Stimulated activated CD8-positive, alpha-beta memory T cell treated with anti-CD3 and anti-CD28 coated beads, Interleukin-7, amount 100 ng/mL, for 4 hours (primary cell): ENCODE measurements around the gene CDH23.

Source experiments
- DNase-seq, 2 donors: peaks; one replicate each; pipeline ENCODE4 v3.0.0-alpha.2; 2020; ENCODE audit warnings: low read depth in 2 of 2

Gene CDH23

GRCh38 chr10:71708301-71708703 lies 311.6 kb downstream of the CDH23 start:
- DNase-seq = peak in 1 of 2 donors; percentile 37

- no peak for DNase-seq
These were observed 312.5 kb downstream of the CDH23 start for GRCh38 chr10:71708897-71709882.

- no peak for DNase-seq
These were observed 313.8 kb downstream of the CDH23 start for GRCh38 chr10:71710519-71710918.

DNA sequence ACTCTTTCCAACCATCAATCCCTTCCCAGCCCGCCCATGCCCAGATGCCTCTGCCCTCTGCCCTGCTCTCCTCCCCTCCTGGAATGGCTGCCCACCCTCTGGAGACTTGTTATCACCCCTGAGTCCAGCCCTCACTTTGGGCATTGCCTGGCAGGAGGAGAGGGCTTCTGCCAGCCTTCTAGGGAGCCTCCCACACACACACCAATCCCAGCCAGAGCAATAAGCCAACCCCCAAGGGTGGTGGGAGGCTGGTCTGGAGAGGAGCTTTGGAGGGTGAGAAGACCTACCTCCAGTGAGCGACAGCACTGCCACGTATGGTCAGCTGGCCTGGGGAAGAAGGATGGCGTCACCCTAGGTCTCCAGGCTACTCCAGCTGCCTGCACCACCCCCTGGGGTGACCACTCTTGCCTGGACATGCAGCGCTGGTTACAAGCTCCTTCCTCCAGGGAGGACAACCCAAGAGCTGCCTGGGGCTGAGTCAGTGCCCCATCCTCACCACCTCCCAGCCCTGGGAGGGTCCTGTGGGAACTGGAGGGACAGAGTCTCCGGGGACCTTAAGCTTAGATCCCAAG lies 314.4 kb downstream of the CDH23 start:
- no peak for DNase-seq

DNA sequence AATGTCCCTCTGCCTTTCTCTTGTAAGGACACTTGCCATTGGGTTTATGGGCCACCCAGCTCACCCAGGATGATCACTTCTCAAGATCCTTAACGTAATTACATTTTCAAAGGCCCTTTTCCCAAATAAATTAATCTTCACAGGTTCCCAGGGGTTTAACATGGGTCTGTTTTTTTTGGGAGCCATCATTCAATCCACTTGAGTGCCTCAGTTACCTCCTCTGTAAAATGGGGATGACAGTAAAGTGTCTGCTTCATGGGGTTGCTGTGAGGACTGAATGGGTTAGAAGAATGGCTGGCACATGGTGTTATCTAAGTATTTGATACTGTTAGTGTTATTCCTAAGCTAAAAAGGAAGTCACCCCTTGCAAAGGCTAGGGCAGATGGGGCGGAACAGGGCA lies 315.4 kb downstream of the CDH23 start:
- no peak for DNase-seq

GRCh38 chr10:71712572-71713134 lies 315.9 kb downstream of the CDH23 start:
- DNase-seq = no peak

DNA sequence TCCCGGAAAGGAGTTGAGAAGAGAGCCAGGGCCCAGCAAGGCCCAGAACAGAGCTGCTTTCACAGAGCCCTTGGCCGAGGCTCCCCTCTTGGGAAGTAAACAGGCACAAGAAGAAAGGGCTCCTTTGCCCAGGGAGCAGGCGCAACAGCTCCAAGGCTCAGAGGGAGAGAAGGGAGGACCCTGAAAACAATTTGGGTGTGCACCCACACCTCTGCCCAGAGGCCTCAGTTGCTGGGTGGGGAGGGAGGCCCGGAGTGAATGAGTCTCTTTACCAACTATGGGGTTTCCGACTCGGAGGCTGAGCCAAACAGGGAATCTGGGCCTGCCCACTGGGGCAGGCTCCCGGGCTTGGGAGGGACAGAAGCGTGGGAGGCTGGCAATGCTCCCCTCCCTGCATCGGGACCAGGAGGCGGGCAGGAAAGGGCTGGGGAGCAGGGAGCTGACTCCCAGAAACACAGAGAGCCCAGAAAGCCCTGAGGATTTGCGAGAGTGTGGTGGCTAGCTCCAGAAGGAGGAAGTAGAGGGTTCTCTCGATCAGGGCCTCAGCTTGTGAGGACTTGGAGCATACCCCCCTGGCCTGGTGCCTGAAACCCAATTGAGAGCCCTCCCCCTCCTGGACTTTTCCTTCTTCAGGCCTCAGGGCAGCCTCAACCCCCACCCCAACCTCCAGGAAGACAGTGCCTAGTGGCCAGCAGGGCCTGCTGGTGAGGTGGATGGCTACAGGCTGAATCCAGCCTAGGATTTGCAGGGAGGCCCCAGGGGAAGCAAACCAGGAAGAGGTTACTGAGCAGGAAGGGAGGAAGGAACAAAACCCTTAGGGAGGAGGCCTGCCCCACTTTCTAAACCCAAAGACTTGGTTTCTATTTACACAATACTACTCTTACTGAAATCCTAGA lies 316.7 kb downstream of the CDH23 start:
- no peak for DNase-seq

GRCh38 chr10:71714031-71714410 lies 317.3 kb downstream of the CDH23 start:
- DNase-seq = no peak

DNA sequence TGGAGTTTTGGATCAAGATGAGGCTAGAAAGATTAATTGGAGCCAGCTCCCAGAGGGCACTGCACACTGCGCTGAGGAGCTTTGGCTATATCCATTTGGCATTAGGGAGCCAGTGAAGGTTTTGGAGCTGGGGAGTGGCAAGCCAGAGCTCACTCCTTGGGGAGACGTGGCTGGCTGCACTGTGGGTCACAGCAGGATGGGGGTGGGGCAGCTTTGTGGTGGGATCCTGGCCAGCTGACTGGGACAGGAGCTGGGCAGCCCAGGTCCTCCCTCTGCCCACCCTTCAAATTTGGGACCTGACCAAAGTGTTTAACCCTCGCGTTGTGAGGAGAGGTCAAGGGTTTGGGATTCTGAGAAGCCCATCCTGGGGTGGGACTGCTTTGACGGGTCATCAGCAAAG lies 317.9 kb downstream of the CDH23 start:
- DNase-seq = no peak

GRCh38 chr10:71715026-71715425 lies 318.3 kb downstream of the CDH23 start:
- no peak for DNase-seq

DNA sequence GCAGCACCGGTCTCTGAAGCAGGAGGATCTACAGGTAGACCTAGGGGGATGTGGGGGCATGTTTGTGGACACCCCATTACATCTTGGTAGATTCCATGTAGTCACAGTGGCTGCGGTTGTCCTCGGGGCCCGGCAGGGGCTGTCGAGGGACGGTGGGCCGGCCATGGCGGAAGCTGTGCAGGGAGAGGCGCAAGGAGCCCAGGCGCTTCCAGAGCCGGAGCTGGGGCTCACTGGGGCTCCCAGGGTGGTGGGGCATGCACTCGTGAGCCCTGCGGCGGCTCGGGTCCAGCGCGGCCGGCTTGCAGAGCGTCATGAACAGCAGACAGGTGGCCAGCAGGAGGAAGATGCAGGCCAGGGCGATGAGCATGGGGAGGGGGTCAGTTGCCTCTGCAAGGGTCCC lies 319.1 kb downstream of the CDH23 start:
- no peak for DNase-seq

DNA sequence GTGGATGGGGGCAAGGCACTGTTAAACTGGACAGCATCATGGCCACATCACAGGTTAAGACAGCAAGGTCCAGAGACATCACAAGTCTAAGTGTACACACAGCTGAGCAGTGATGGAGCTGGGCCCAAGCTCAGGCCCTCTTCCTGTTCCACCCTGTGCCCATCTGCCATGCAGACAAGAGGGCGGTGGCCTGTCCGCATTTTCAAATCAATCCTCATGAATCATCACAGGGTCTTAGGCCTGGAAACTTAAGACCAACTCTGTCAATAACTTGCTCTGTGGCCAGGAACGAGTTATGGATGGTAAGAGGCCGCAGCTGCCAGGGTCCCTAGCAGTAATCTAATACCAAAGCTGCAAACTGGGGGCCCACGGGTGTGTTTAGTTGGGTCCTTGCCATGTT lies 319.7 kb downstream of the CDH23 start:
- no peak for DNase-seq

DNA sequence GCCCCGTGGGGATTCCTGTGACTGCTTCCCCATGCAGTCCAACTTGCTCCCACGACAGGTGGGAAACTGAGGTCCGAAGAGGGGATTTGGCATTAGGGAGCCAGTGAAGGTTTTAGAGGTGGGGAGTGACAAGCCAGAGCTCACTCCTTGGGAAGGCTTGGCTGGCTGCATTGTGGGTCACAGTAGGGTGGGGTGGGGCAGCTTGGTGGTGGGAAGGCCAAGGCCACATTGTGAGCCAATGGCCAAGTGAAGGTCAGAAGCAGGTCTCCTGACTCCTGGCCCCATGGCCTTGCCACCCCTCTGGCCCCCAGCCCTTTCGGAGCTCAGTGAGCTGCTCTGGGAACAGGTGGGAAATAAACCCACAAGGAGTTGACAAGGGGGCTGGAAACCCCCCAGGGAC lies 320.3 kb downstream of the CDH23 start:
- DNase-seq = no peak

GRCh38 chr10:71717551-71717951 lies 320.8 kb downstream of the CDH23 start:
- DNase-seq = no peak

DNA sequence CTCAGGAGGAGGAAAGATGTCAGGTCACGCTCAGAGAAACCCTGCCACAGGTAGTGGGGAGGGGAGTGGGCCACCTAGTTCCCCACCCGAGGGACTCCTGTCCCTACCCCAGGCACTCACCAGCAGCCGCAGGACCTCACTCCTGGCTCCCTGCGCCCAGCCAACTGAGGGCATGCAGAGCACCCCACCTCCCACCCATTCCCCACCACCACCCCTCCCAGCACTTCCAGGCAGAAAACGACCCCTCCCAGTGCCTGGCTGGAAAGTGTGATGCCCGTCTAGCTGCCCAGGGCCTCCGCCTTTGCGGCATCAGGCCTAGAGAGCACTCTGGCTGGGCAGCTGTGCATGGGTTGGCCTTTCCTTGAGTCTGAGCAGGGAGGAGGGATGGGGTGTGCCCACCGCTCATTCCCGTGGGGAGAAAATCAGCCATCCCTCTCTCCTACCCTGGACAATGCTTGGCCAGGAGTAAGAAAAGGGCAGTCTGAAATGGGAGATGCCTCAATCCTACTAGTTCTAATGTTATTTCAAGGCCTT lies 321.5 kb downstream of the CDH23 start:
- no peak for DNase-seq

DNA sequence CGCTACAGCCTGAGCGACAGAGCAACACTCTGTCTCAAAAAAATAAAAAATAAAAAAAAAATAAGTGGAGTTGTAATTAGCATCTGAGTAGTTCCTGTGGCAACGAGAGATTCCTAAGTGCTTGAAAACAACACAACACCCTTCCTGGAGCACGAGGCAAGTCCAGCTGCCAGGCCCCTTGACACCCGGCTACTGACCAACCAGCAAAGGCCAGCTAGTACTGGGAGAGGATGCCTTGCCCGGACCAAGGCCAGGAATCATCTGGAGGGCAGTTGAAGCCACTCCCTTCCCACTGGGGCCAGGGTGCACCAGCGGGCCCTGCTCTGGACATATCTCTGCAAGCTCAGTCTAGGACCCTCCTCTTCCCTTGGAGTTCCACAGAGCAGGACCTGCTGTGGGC lies 322.3 kb downstream of the CDH23 start:
- no peak for DNase-seq

GRCh38 chr10:71719464-71720201 lies 322.9 kb downstream of the CDH23 start, which contains the start of gene C10orf105:
TSS of gene C10orf105 (minus strand) at chr10:71719778. CDS start at chr10:71716337, 3,441 bp downstream.
- DNase-seq = no peak

DNA sequence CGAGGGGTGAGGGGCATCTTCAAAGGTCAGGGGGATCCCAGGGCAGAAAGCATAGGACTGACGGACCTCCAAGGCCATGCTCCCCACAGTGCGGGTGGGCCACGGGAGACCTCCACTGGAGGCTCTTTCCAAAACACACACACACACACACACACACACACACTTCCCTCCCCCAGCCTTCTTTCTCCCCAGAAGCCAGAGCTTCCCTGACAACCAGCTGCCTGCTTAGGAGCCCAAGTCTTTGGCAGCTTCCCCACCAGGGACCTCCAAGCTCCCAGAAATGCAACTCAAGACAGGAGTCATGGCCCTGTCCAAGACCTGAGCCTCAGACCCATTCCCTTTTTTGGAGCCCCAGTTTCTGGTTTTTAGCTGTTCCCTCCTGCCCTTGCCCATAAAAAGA lies 323.6 kb downstream of the CDH23 start:
- DNase-seq = no peak

DNA sequence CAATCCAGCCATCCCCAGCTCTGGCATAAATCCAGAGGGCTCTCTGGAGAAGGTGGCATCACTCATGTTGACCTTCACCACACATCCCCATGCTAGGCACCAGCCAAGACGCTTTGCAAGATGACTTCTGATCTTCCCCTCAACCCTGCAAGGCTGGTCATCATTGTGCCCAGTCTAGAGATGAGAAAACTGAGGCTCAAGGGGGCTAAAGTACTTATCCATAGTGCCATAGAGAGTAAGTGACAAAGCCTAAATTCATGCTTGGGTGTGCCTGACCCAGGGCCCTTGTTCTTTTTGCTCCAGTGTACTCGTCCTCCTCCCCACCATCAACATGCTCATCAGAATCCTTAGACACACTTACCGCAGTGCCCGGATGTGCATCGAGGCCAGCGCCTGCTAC lies 324.6 kb downstream of the CDH23 start:
- DNase-seq = no peak

DNA sequence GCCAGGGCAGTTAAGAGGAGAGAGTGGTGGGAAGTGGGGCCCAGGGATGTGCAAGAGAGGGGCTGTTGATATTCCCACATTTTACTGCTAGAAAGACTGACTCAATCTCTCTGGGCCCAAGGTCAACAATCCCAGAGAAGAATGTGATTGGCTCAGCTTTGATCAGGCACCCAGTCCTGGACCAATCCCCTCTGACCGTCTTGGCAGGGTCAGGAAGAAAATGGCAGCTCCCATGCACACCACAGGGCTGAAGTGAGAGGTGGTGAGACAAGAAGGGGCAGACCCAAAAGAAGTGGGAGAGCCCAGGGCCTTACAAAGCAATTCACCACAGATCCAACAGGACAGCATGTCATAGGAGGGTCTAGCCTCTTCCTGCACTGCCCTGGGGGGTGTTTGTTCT lies 326.1 kb downstream of the CDH23 start:
- no peak for DNase-seq

GRCh38 chr10:71723311-71723710 lies 326.6 kb downstream of the CDH23 start:
- no peak for DNase-seq
